OCI-LY3 (cell line): ENCODE data around the gene HERPUD1.

Source experiments
- H2AFZ ChIP-seq: fragments of 200-600, 300-600 bp; shearing (Covaris generic); 2 replicates; pipeline ENCODE4 v1.6.0; 2014; ENCODE audit warnings: antibody characterized with exemption, low read depth, low read length
- H3K27ac ChIP-seq: fragments of 200-600, 300-600 bp; sonication (generic); 2 replicates; pipeline ENCODE4 v1.5.1; 2014; ENCODE audit warnings: mild to moderate bottlenecking, low read length, moderate library complexity, mixed read lengths
- H3K27me3 ChIP-seq: fragments of 200-600, 300-600 bp; sonication (generic); 2 replicates; pipeline ENCODE4 v1.6.1; 2014; ENCODE audit warnings: low read depth, low read length, mixed read lengths
- H3K36me3 ChIP-seq: fragments of 200-600, 300-600 bp; sonication (generic); replicated peaks from 2 replicates; pipeline ENCODE3; 2014; ENCODE audit warnings: low read depth, low read length, mixed read lengths
- H3K4me1 ChIP-seq: fragments of 300-600, 200-600 bp; sonication (generic); 2 replicates; pipeline ENCODE4 v1.6.1; 2014; ENCODE audit warnings: low read length, mixed read lengths
- H3K4me2 ChIP-seq: fragments of 200-600, 300-600 bp; sonication (generic); 2 replicates; pipeline ENCODE4 v1.6.1; 2014; ENCODE audit warnings: low read length, mixed read lengths
- H3K4me3 ChIP-seq: fragments of 300-600, 200-600 bp; sonication (generic); 2 replicates; pipeline ENCODE4 v1.5.1; 2014; ENCODE audit warnings: antibody characterized with exemption, mild to moderate bottlenecking, low read length, moderate library complexity
- H3K79me2 ChIP-seq: fragments of 300-600, 200-600 bp; shearing (Covaris generic); 2 replicates; pipeline ENCODE4 v1.6.1; 2014; ENCODE audit warnings: mild to moderate bottlenecking, low read length, mixed read lengths
- H3K9ac ChIP-seq: fragments of 300-600, 200-600 bp; shearing (Covaris generic); 2 replicates; pipeline ENCODE4 v1.6.0; 2014; ENCODE audit warnings: mild to moderate bottlenecking, low read length, moderate library complexity
- H3K9me3 ChIP-seq: fragments of 200-600, 300-600 bp; shearing (Covaris generic); 2 replicates; pipeline ENCODE4 v1.6.1; 2014; ENCODE audit warnings: low read length, mixed read lengths; ENCODE audit not compliant: insufficient read depth
- H4K20me1 ChIP-seq: fragments of 200-600, 300-600 bp; sonication (generic); 2 replicates; pipeline ENCODE4 v1.6.1; 2016; ENCODE audit warnings: low read length, mixed read lengths; ENCODE audit not compliant: insufficient read depth
- CTCF ChIP-seq: fragments of 200-600, 300-600 bp; sonication (generic); IDR thresholded peaks from 2 replicates; pipeline ENCODE4 v1.5.1; 2014; ENCODE audit warnings: antibody characterized with exemption, low read length, low read depth
- EZH2phosphoT487 ChIP-seq: fragments of 200-600 bp; shearing (Covaris generic); IDR thresholded peaks from 2 replicates; pipeline ENCODE4 v1.6.1; 2018; ENCODE audit warnings: antibody characterized with exemption, mixed run types, low read depth

Gene HERPUD1

GRCh38 chr16:56945847-56946527, 14.0 kb downstream of the HERPUD1 start:
- Histone ChIP-seq H3K27me3 (no peaks in the 10 kb centered on the region), H3K4me3 (no peak overlapping the region), H4K20me1 (peaks cover 15% of the 10 kb centered on the region), H3K9me3 (no peaks in the 10 kb centered on the region), H3K9ac (no peak overlapping the region), H3K4me1 (peaks cover 71% of the 10 kb centered on the region), H2AFZ (no peak overlapping the region), H3K4me2 (no peak overlapping the region), H3K27ac (peak overlapping the region; percentile 97), H3K79me2 (peaks cover 12% of the 10 kb centered on the region), H3K36me3 (peaks cover 49% of the 10 kb centered on the region)
- no peak for TF ChIP-seq CTCF
- TF ChIP-seq EZH2phosphoT487: no peak

- peaks cover 6% of the 10 kb centered on the region; the same call in 1 of the 2 replicates for H3K79me2 ChIP-seq
- peaks cover 8% of the 10 kb centered on the region; the same call in 1 of the 2 replicates for H4K20me1 ChIP-seq
- no peaks in the 10 kb centered on the region for H3K27me3 ChIP-seq
- H3K9ac ChIP-seq: no peak overlapping the region
- H3K4me2 ChIP-seq: no peak overlapping the region
- H3K27ac ChIP-seq: no peak overlapping the region; the same call in 1 of the 2 replicates
- H2AFZ ChIP-seq: no peak overlapping the region
- H3K9me3 ChIP-seq: no peaks in the 10 kb centered on the region
- peaks cover 71% of the 10 kb centered on the region for H3K4me1 ChIP-seq
- peaks cover 41% of the 10 kb centered on the region for H3K36me3 ChIP-seq
- no peak overlapping the region for H3K4me3 ChIP-seq
- TF ChIP-seq EZH2phosphoT487 (no peak), CTCF (no peak)
Observed at GRCh38 chr16:56946767-56947603, 15.0 kb downstream of the HERPUD1 start.

GRCh38 chr16:56947604-56947995, 15.7 kb downstream of the HERPUD1 start:
- Histone ChIP-seq H2AFZ (no peak overlapping the region), H3K27ac (no peak overlapping the region), H3K9ac (no peak overlapping the region), H3K4me1 (peaks cover 71% of the 10 kb centered on the region), H3K27me3 (no peaks in the 10 kb centered on the region), H3K4me2 (no peak overlapping the region), H3K36me3 (peaks cover 35% of the 10 kb centered on the region), H4K20me1 (peaks cover 6% of the 10 kb centered on the region; the same call in 1 of the 2 replicates), H3K79me2 (peaks cover 4% of the 10 kb centered on the region; the same call in 1 of the 2 replicates), H3K9me3 (no peaks in the 10 kb centered on the region), H3K4me3 (no peak overlapping the region)
- TF ChIP-seq EZH2phosphoT487 (no peak), CTCF (no peak)

- H3K27ac ChIP-seq: no peak overlapping the region
- H3K4me3 ChIP-seq: no peak overlapping the region
- peaks cover 29% of the 10 kb centered on the region for H3K36me3 ChIP-seq
- H3K4me1 ChIP-seq: peaks cover 68% of the 10 kb centered on the region
- 0 out of 2 replicates have a peak, but pooled peaks cover 1% of the 10 kb centered on the region for H4K20me1 ChIP-seq
- H3K9ac ChIP-seq: no peak overlapping the region
- H3K9me3 ChIP-seq: no peaks in the 10 kb centered on the region
- H3K79me2 ChIP-seq: no peaks in the 10 kb centered on the region
- TF ChIP-seq EZH2phosphoT487 (no peak), CTCF (no peak)
- no peaks in the 10 kb centered on the region for H3K27me3 ChIP-seq
- H3K4me2 ChIP-seq: no peak overlapping the region
- H2AFZ ChIP-seq: no peak overlapping the region
Observed at GRCh38 chr16:56948234-56948633, 16.3 kb downstream of the HERPUD1 start.
